Raji (cell line): ENCODE measurements around the gene OR4A5.
"Not testable (repeated sequence)": the region's sequence is repeated elsewhere in the genome, so short reads cannot be mapped to it uniquely, and the experiment has no call there.

Source experiments
- POLR2A ChIP-seq: IDR thresholded peaks from 2 replicates; pipeline ENCODE4 v1.6.1; 2011; ENCODE audit warnings: low read depth, low read length, control low read depth; ENCODE audit not compliant: insufficient read depth

OR4A5 gene

GRCh38 chr11:54706532-54706931 is at the start of gene OR4A5:
OR4A5 (plus strand) TSS chr11:54706832; CDS start chr11:54706885, 53 bp downstream.
- TF ChIP-seq POLR2A, result not testable (repeated sequence)
